Caco-2 (cell line): ENCODE results near the gene TFR2. TPM values are rescaled to one million over a fixed set of nuclear protein-coding genes. Genes with fewer than 3 reads are reported as not detected.

ENCODE experiments used
- BruUV-seq: library from RNA; stranded (reverse); fragments of 400-500 nt; replicated peaks from 2 replicates; lab custom pipeline; 2021; lab: Mats Ljungman, UMichigan
- CTCF ChIA-PET: fragments of 300-600 bp; sonication (Branson Sonifier 250); formaldehyde crosslinking; loops from one replicate; lab custom pipeline; 2022; ENCODE audit warnings: antibody characterized with exemption; lab: Charles Lee
- POLR2A ChIA-PET: fragments of 300-600 bp; sonication (Branson Sonifier 250); formaldehyde crosslinking; loops from one replicate; lab custom pipeline; 2022; ENCODE audit warnings: antibody characterized with exemption; lab: Charles Lee
- DNase-seq, 2 experiments: peaks; one replicate each; pipeline versions ENCODE4 v3.0.0 to v3.0.0-alpha.2; 2020 to 2022
- H3K27me3 ChIP-seq: replicated peaks from 2 replicates; pipeline ENCODE4 v1.6.0; 2011; ENCODE audit warnings: low read length; ENCODE audit not compliant: control insufficient read depth, insufficient read depth
- H3K36me3 ChIP-seq: 2 replicates; pipeline ENCODE4 v1.5.1; 2011; ENCODE audit warnings: low read length; ENCODE audit not compliant: control insufficient read depth, insufficient read depth
- H3K4me1 ChIP-seq: fragments of 250-450 bp; sonication (Bioruptor Pico); 2 replicates; pipeline ENCODE4 v1.5.1; 2020; ENCODE audit warnings: mild to moderate bottlenecking
- H3K4me3 ChIP-seq: 2 replicates; pipeline ENCODE4 v1.5.1; 2011; ENCODE audit warnings: low read depth, mild to moderate bottlenecking, control low read depth, low read length
- H3K9me3 ChIP-seq: fragments of 250-450 bp; sonication (Bioruptor Pico); 2 replicates; pipeline ENCODE4 v1.5.1; 2020; ENCODE audit warnings: mild to moderate bottlenecking, moderate library complexity
- H3K27ac Mint-ChIP-seq: one replicate; pipeline ENCODE4 v1.8.0; 2022; ENCODE audit warnings: mixed read lengths; ENCODE audit not compliant: unreplicated experiment
- H3K27me3 Mint-ChIP-seq: one replicate; pipeline ENCODE4 v1.8.0; 2022; ENCODE audit warnings: mixed read lengths; ENCODE audit not compliant: insufficient read depth, unreplicated experiment
- H3K36me3 Mint-ChIP-seq: one replicate; pipeline ENCODE4 v1.8.0; 2022; ENCODE audit warnings: mild to moderate bottlenecking, mixed read lengths; ENCODE audit not compliant: insufficient read depth, unreplicated experiment
- H3K4me1 Mint-ChIP-seq: one replicate; pipeline ENCODE4 v1.8.0; 2022; ENCODE audit warnings: low read depth, mixed read lengths; ENCODE audit not compliant: unreplicated experiment
- H3K4me3 Mint-ChIP-seq: one replicate; pipeline ENCODE4 v1.8.0; 2022; ENCODE audit warnings: mild to moderate bottlenecking, moderate library complexity, mixed read lengths; ENCODE audit not compliant: unreplicated experiment
- H3K9me3 Mint-ChIP-seq: one replicate; pipeline ENCODE4 v1.8.0; 2022; ENCODE audit warnings: mixed read lengths; ENCODE audit not compliant: unreplicated experiment
- intact Hi-C: fragments of 100-400 bp; cut with micrococcal nuclease; formaldehyde crosslinking; loops from one replicate; pipeline ENCODE4 v1.10.0; 2022; ENCODE audit not compliant: unreplicated experiment
- total RNA-seq: library from RNA; stranded (reverse); gene quantifications from 2 replicates; pipeline ENCODE4 v1.2.3, GENCODE V29; 2022
- TF ChIP-seq, protein P1 (sequence below), 2 experiments: fragments of 200-600 bp in 1 of 2; IDR thresholded peaks; 1 replicate in 1 of 2; 2 replicates in 1 of 2; pipeline versions ENCODE4 v1.5.1 to v1.8.0; 2011 to 2022; ENCODE audit warnings: antibody characterized with exemption in 1 of 2, control low read depth in 1 of 2, inconsistent platforms in 1 of 2, low read depth in 1 of 2, low read length in 1 of 2, mild to moderate bottlenecking in 1 of 2, moderate library complexity in 1 of 2; ENCODE audit not compliant: insufficient read depth in 1 of 2, severe bottlenecking in 1 of 2, unreplicated experiment in 1 of 2

TFR2 gene
- total RNA-seq, 1 experiment from 2014 or later = 9.7 TPM

GRCh38 chr7:100623951-100624824 lies 17.2 kb downstream of the TFR2 start:
- Histone ChIP-seq H3K4me3 (no peak overlapping the region), H3K27me3 (no peaks in the 10 kb centered on the region), H3K36me3 (no peaks in the 10 kb centered on the region), H3K9me3 (no peaks in the 10 kb centered on the region), H3K4me1 (no peaks in the 10 kb centered on the region)
- Mint-ChIP-seq H3K27ac (no peak overlapping the region), H3K4me3 (no peak overlapping the region), H3K9me3 (no peaks in the 10 kb centered on the region), H3K36me3 (peaks cover 7% of the 10 kb centered on the region), H3K4me1 (peaks cover 9% of the 10 kb centered on the region), H3K27me3 (no peaks in the 10 kb centered on the region)
- CTCF ChIA-PET = no interaction called here
- TF ChIP-seq, protein P1, sequence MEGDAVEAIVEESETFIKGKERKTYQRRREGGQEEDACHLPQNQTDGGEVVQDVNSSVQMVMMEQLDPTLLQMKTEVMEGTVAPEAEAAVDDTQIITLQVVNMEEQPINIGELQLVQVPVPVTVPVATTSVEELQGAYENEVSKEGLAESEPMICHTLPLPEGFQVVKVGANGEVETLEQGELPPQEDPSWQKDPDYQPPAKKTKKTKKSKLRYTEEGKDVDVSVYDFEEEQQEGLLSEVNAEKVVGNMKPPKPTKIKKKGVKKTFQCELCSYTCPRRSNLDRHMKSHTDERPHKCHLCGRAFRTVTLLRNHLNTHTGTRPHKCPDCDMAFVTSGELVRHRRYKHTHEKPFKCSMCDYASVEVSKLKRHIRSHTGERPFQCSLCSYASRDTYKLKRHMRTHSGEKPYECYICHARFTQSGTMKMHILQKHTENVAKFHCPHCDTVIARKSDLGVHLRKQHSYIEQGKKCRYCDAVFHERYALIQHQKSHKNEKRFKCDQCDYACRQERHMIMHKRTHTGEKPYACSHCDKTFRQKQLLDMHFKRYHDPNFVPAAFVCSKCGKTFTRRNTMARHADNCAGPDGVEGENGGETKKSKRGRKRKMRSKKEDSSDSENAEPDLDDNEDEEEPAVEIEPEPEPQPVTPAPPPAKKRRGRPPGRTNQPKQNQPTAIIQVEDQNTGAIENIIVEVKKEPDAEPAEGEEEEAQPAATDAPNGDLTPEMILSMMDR (IDR thresholded peaks at IDR 0.05; ENCODE audit: insufficient read depth in 1 of 2, low read depth in 1 of 2, low read length in 1 of 2, severe bottlenecking in 1 of 2, unreplicated experiment in 1 of 2) = no peak
- POLR2A ChIA-PET = no interaction called here
- DNase-seq = no peak
- BruUV-seq = no TSS peak
- intact Hi-C loops = no loop called here

- ChIA-PET CTCF (interaction anchor here (0.6 to 0.9 kb wide), 2 partner anchors 11 to 33 kb away, joined by 3 to 4 read pairs; no protein-coding TSS in a partner anchor), POLR2A (no interaction called here)
- Mint-ChIP-seq H3K4me1 (peaks cover 9% of the 10 kb centered on the region), H3K4me3 (no peak overlapping the region), H3K27me3 (no peaks in the 10 kb centered on the region), H3K27ac (no peak overlapping the region), H3K36me3 (peaks cover 7% of the 10 kb centered on the region), H3K9me3 (no peaks in the 10 kb centered on the region)
- BruUV-seq = no TSS peak
- no peaks in the 10 kb centered on the region for H3K27me3 ChIP-seq
- no peaks in the 10 kb centered on the region for H3K9me3 ChIP-seq
- intact Hi-C loops = no loop called here
- no peak for DNase-seq
- H3K4me1 ChIP-seq = no peaks in the 10 kb centered on the region
- H3K4me3 ChIP-seq = no peak overlapping the region
- TF ChIP-seq, protein P1 (IDR thresholded peaks at IDR 0.05; ENCODE audit: insufficient read depth in 1 of 2, low read depth in 1 of 2, low read length in 1 of 2, severe bottlenecking in 1 of 2, unreplicated experiment in 1 of 2) = no peak
- no peaks in the 10 kb centered on the region for H3K36me3 ChIP-seq
Observed at GRCh38 chr7:100621554-100621953, 19.8 kb downstream of the TFR2 start.

DNA sequence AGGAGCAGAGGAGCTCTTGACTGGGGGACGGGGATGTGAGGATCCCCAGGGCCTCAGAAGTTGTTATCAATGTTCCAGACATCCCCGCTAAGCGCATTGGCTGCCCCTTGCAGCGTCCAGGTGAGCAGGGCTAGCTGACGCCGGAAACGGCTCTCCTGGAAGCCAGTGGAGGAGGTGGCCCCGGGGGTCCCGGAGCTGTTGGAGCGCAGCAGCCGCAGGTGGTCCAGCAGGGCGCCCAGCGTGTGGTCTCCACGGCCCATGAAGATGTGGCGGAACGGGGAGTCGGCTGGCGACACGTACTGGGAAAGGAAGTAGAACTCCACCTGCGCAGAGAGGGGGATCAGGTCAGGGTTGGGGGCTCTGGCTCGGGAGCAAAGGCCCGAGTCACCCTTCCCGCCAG lies 20.5 kb downstream of the TFR2 start:
- H3K36me3 ChIP-seq = no peaks in the 10 kb centered on the region
- Mint-ChIP-seq H3K4me1 (peaks cover 9% of the 10 kb centered on the region), H3K9me3 (no peaks in the 10 kb centered on the region), H3K27ac (no peak overlapping the region), H3K4me3 (no peak overlapping the region), H3K27me3 (no peaks in the 10 kb centered on the region), H3K36me3 (peaks cover 7% of the 10 kb centered on the region)
- no peaks in the 10 kb centered on the region for H3K27me3 ChIP-seq
- no peaks in the 10 kb centered on the region for H3K9me3 ChIP-seq
- no peaks in the 10 kb centered on the region for H3K4me1 ChIP-seq
- intact Hi-C loops = no loop called here
- BruUV-seq = no TSS peak
- ChIA-PET POLR2A (no interaction called here), CTCF (no interaction called here)
- TF ChIP-seq, protein P1 (IDR thresholded peaks at IDR 0.05; ENCODE audit: insufficient read depth in 1 of 2, low read depth in 1 of 2, low read length in 1 of 2, severe bottlenecking in 1 of 2, unreplicated experiment in 1 of 2) = no peak
- H3K4me3 ChIP-seq = no peak overlapping the region
- no peak for DNase-seq
